Measurements from ENCODE around the gene LRMDA.

LRMDA gene

GRCh38 chr10:75724047-75724446 lies 292.6 kb downstream of the LRMDA start:
- Histone ChIP-seq H3K27me3 (ENCODE audit: insufficient read depth, low read length) (no peaks in the 10 kb centered on the region), H3K4me1 (ENCODE audit: insufficient read depth, low read length) (no peaks in the 10 kb centered on the region), H3K4me3 (ENCODE audit: low read length) (no peak overlapping the region), H3K9ac (ENCODE audit: low read depth, low read length) (no peak overlapping the region), H3K36me3 (ENCODE audit: insufficient read depth, low read depth, low read length) (no peaks in the 10 kb centered on the region), H3K9me3 (ENCODE audit: insufficient read depth, low read depth, low read length) (no peaks in the 10 kb centered on the region), H3K27ac (ENCODE audit: low read length) (no peak overlapping the region)

- Histone ChIP-seq H3K9ac (ENCODE audit: low read depth, low read length) (no peak overlapping the region), H3K4me3 (ENCODE audit: low read length) (no peak overlapping the region), H3K4me1 (ENCODE audit: insufficient read depth, low read length) (no peaks in the 10 kb centered on the region), H3K9me3 (ENCODE audit: insufficient read depth, low read depth, low read length) (no peaks in the 10 kb centered on the region), H3K27me3 (ENCODE audit: insufficient read depth, low read length) (no peaks in the 10 kb centered on the region), H3K36me3 (ENCODE audit: insufficient read depth, low read depth, low read length) (no peaks in the 10 kb centered on the region), H3K27ac (ENCODE audit: low read length) (no peak overlapping the region)
These were observed 295.4 kb downstream of the LRMDA start for GRCh38 chr10:75726522-75727483.

- Histone ChIP-seq H3K9me3 (ENCODE audit: insufficient read depth, low read depth, low read length) (no peaks in the 10 kb centered on the region), H3K27me3 (ENCODE audit: insufficient read depth, low read length) (no peaks in the 10 kb centered on the region), H3K27ac (ENCODE audit: low read length) (no peak overlapping the region), H3K9ac (ENCODE audit: low read depth, low read length) (no peak overlapping the region), H3K4me1 (ENCODE audit: insufficient read depth, low read length) (no peaks in the 10 kb centered on the region), H3K36me3 (ENCODE audit: insufficient read depth, low read depth, low read length) (no peaks in the 10 kb centered on the region), H3K4me3 (ENCODE audit: low read length) (no peak overlapping the region)
These were observed 299.4 kb downstream of the LRMDA start for GRCh38 chr10:75730847-75731246.

- Histone ChIP-seq H3K27ac (ENCODE audit: low read length) (no peak overlapping the region), H3K27me3 (ENCODE audit: insufficient read depth, low read length) (no peaks in the 10 kb centered on the region), H3K4me1 (ENCODE audit: insufficient read depth, low read length) (no peaks in the 10 kb centered on the region), H3K4me3 (ENCODE audit: low read length) (no peak overlapping the region), H3K36me3 (ENCODE audit: insufficient read depth, low read depth, low read length) (no peaks in the 10 kb centered on the region), H3K9ac (ENCODE audit: low read depth, low read length) (no peak overlapping the region), H3K9me3 (ENCODE audit: insufficient read depth, low read depth, low read length) (no peaks in the 10 kb centered on the region)
These were observed 301.9 kb downstream of the LRMDA start for GRCh38 chr10:75733135-75733890.

GRCh38 chr10:75736151-75736640 lies 304.8 kb downstream of the LRMDA start:
- Histone ChIP-seq H3K4me1 (ENCODE audit: insufficient read depth, low read length) (no peaks in the 10 kb centered on the region), H3K9ac (ENCODE audit: low read depth, low read length) (no peak overlapping the region)

GRCh38 chr10:75736889-75737579 lies 305.6 kb downstream of the LRMDA start:
- Histone ChIP-seq H3K4me1 (ENCODE audit: insufficient read depth, low read length) (no peaks in the 10 kb centered on the region), H3K27me3 (ENCODE audit: insufficient read depth, low read length) (no peaks in the 10 kb centered on the region), H3K4me3 (ENCODE audit: low read length) (no peak overlapping the region), H3K27ac (ENCODE audit: low read length) (no peak overlapping the region), H3K9ac (ENCODE audit: low read depth, low read length) (no peak overlapping the region), H3K9me3 (ENCODE audit: insufficient read depth, low read depth, low read length) (no peaks in the 10 kb centered on the region), H3K36me3 (ENCODE audit: insufficient read depth, low read depth, low read length) (no peaks in the 10 kb centered on the region)

More at GRCh38 chr10:75736151-75736640, 304.8 kb downstream of the LRMDA start:
- H3K27ac ChIP-seq (ENCODE audit: low read length), result no peak overlapping the region
- H3K36me3 ChIP-seq (ENCODE audit: insufficient read depth, low read depth, low read length), result no peaks in the 10 kb centered on the region
- no peaks in the 10 kb centered on the region for H3K9me3 ChIP-seq (ENCODE audit: insufficient read depth, low read depth, low read length)
- H3K4me3 ChIP-seq (ENCODE audit: low read length), result no peak overlapping the region
- no peaks in the 10 kb centered on the region for H3K27me3 ChIP-seq (ENCODE audit: insufficient read depth, low read length)

GRCh38 chr10:75737580-75737949 lies 306.1 kb downstream of the LRMDA start:
- no peak overlapping the region for H3K9ac ChIP-seq (ENCODE audit: low read depth, low read length)
- H3K4me3 ChIP-seq (ENCODE audit: low read length), result no peak overlapping the region
- no peaks in the 10 kb centered on the region for H3K4me1 ChIP-seq (ENCODE audit: insufficient read depth, low read length)
- H3K9me3 ChIP-seq (ENCODE audit: insufficient read depth, low read depth, low read length), result no peaks in the 10 kb centered on the region
- H3K27ac ChIP-seq (ENCODE audit: low read length), result no peak overlapping the region
- H3K27me3 ChIP-seq (ENCODE audit: insufficient read depth, low read length), result no peaks in the 10 kb centered on the region
- H3K36me3 ChIP-seq (ENCODE audit: insufficient read depth, low read depth, low read length), result no peaks in the 10 kb centered on the region

- Histone ChIP-seq H3K27ac (ENCODE audit: low read length) (no peak overlapping the region), H3K4me3 (ENCODE audit: low read length) (no peak overlapping the region), H3K4me1 (ENCODE audit: insufficient read depth, low read length) (no peaks in the 10 kb centered on the region), H3K36me3 (ENCODE audit: insufficient read depth, low read depth, low read length) (no peaks in the 10 kb centered on the region), H3K9ac (ENCODE audit: low read depth, low read length) (no peak overlapping the region), H3K9me3 (ENCODE audit: insufficient read depth, low read depth, low read length) (no peaks in the 10 kb centered on the region), H3K27me3 (ENCODE audit: insufficient read depth, low read length) (no peaks in the 10 kb centered on the region)
These were observed 307.5 kb downstream of the LRMDA start for GRCh38 chr10:75738924-75739323.

- H3K36me3 ChIP-seq (ENCODE audit: insufficient read depth, low read depth, low read length), result no peaks in the 10 kb centered on the region
- H3K9me3 ChIP-seq (ENCODE audit: insufficient read depth, low read depth, low read length), result no peaks in the 10 kb centered on the region
- H3K4me3 ChIP-seq (ENCODE audit: low read length), result no peak overlapping the region
- H3K4me1 ChIP-seq (ENCODE audit: insufficient read depth, low read length), result no peaks in the 10 kb centered on the region
- no peak overlapping the region for H3K27ac ChIP-seq (ENCODE audit: low read length)
- no peak overlapping the region for H3K9ac ChIP-seq (ENCODE audit: low read depth, low read length)
- H3K27me3 ChIP-seq (ENCODE audit: insufficient read depth, low read length), result no peaks in the 10 kb centered on the region
These were observed 308.2 kb downstream of the LRMDA start for GRCh38 chr10:75739414-75740143.

- H3K27ac ChIP-seq (ENCODE audit: low read length), result no peak overlapping the region
- no peaks in the 10 kb centered on the region for H3K4me1 ChIP-seq (ENCODE audit: insufficient read depth, low read length)
- no peak overlapping the region for H3K9ac ChIP-seq (ENCODE audit: low read depth, low read length)
- no peaks in the 10 kb centered on the region for H3K9me3 ChIP-seq (ENCODE audit: insufficient read depth, low read depth, low read length)
- no peaks in the 10 kb centered on the region for H3K36me3 ChIP-seq (ENCODE audit: insufficient read depth, low read depth, low read length)
- H3K27me3 ChIP-seq (ENCODE audit: insufficient read depth, low read length), result no peaks in the 10 kb centered on the region
- H3K4me3 ChIP-seq (ENCODE audit: low read length), result no peak overlapping the region
These were observed 309.1 kb downstream of the LRMDA start for GRCh38 chr10:75740541-75740940.

GRCh38 chr10:75742355-75742754 lies 310.9 kb downstream of the LRMDA start:
- Histone ChIP-seq H3K27ac (ENCODE audit: low read length) (no peak overlapping the region), H3K4me3 (ENCODE audit: low read length) (no peak overlapping the region), H3K9ac (ENCODE audit: low read depth, low read length) (no peak overlapping the region), H3K36me3 (ENCODE audit: insufficient read depth, low read depth, low read length) (no peaks in the 10 kb centered on the region), H3K27me3 (ENCODE audit: insufficient read depth, low read length) (no peaks in the 10 kb centered on the region), H3K4me1 (ENCODE audit: insufficient read depth, low read length) (no peaks in the 10 kb centered on the region), H3K9me3 (ENCODE audit: insufficient read depth, low read depth, low read length) (no peaks in the 10 kb centered on the region)

Data from iPS-20b (cell line).